GM23338 (cell line): ENCODE results near the gene TIPRL.

Experiments used
- CREB1 ChIP-seq: fragments of 250-450 bp; sonication (Bioruptor Pico); IDR thresholded peaks from 2 replicates; pipeline ENCODE4 v1.5.0; 2020; ENCODE audit warnings: low read depth, mild to moderate bottlenecking, moderate library complexity
- CTCF ChIP-seq, 2 experiments: fragments of 200-600 bp in 1 of 2; sonication (generic) in 1 of 2; conservative IDR thresholded peaks; 2 replicates each; pipeline versions ENCODE4 v1.5.1 to v1.6.1; 2016 to 2017; ENCODE audit warnings: antibody characterized with exemption in 2 of 2, low read depth in 2 of 2, mild to moderate bottlenecking in 2 of 2, moderate library complexity in 1 of 2
- EZH2 ChIP-seq: fragments of 200-600 bp; sonication (generic); IDR thresholded peaks from one replicate; pipeline ENCODE4 v1.8.0; 2017; ENCODE audit warnings: antibody characterized with exemption, mild to moderate bottlenecking, low read depth; ENCODE audit not compliant: unreplicated experiment
- POLR2AphosphoS5 ChIP-seq: IDR thresholded peaks from 2 replicates; pipeline ENCODE4 v1.6.1; 2016; ENCODE audit warnings: antibody characterized with exemption, low read depth
- REST ChIP-seq: IDR thresholded peaks from one replicate; pipeline ENCODE4 v1.6.1; 2018; ENCODE audit warnings: antibody characterized with exemption; ENCODE audit not compliant: unreplicated experiment
- STAT1 ChIP-seq: IDR thresholded peaks from one replicate; pipeline ENCODE4 v1.6.1; 2016; ENCODE audit warnings: antibody characterized with exemption; ENCODE audit not compliant: unreplicated experiment

- TF ChIP-seq POLR2AphosphoS5 (no peak), REST (no peak), CTCF (conservative IDR thresholded peaks at IDR 0.05; ENCODE audit: low read depth in 2 of 2) (no peak), STAT1 (no peak), CREB1 (no peak), EZH2 (no peak)
Observed at GRCh38 chr1:168137515-168137821, 41.3 kb upstream of the TIPRL start.
